Stimulated activated CD8-positive, alpha-beta memory T cell treated with anti-CD3 and anti-CD28 coated beads, Interleukin-4, amount 100 ng/mL, for 1 hour (primary cell): ENCODE measurements around the gene SLITRK3.

Source experiments
- DNase-seq, 2 donors: peaks; one replicate each; pipeline ENCODE4 v3.0.0-alpha.2; 2020; ENCODE audit warnings: low read depth in 2 of 2, low spot score in 1 of 2

The SLITRK3 gene, protein sequence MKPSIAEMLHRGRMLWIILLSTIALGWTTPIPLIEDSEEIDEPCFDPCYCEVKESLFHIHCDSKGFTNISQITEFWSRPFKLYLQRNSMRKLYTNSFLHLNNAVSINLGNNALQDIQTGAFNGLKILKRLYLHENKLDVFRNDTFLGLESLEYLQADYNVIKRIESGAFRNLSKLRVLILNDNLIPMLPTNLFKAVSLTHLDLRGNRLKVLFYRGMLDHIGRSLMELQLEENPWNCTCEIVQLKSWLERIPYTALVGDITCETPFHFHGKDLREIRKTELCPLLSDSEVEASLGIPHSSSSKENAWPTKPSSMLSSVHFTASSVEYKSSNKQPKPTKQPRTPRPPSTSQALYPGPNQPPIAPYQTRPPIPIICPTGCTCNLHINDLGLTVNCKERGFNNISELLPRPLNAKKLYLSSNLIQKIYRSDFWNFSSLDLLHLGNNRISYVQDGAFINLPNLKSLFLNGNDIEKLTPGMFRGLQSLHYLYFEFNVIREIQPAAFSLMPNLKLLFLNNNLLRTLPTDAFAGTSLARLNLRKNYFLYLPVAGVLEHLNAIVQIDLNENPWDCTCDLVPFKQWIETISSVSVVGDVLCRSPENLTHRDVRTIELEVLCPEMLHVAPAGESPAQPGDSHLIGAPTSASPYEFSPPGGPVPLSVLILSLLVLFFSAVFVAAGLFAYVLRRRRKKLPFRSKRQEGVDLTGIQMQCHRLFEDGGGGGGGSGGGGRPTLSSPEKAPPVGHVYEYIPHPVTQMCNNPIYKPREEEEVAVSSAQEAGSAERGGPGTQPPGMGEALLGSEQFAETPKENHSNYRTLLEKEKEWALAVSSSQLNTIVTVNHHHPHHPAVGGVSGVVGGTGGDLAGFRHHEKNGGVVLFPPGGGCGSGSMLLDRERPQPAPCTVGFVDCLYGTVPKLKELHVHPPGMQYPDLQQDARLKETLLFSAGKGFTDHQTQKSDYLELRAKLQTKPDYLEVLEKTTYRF

GRCh38 chr3:165195640-165196576 lies at the start of gene SLITRK3:
Gene SLITRK3 (minus strand): TSS chr3:165196384. CDS start chr3:165190830, 5,554 bp downstream.
- no peak for DNase-seq

DNA sequence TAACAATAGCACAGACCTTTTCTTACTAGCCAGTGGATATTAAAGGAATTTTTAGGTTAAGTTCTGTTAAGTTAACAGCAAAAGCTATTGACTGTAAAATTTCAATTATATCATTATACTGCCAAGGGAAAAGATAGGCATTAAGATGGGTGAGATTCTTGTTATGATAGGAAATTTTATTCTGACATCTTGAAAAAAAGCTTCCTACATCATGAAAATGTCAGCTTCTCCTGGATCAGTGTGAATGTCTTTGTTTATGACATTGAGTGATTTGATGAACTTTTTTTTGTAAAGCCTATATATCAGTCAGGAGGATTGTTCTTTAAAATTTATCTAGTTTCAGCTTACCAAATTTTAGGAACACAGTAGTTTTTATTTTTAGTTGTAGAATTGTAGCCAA lies 47.4 kb upstream of the SLITRK3 start:
- DNase-seq, result no peak

DNA sequence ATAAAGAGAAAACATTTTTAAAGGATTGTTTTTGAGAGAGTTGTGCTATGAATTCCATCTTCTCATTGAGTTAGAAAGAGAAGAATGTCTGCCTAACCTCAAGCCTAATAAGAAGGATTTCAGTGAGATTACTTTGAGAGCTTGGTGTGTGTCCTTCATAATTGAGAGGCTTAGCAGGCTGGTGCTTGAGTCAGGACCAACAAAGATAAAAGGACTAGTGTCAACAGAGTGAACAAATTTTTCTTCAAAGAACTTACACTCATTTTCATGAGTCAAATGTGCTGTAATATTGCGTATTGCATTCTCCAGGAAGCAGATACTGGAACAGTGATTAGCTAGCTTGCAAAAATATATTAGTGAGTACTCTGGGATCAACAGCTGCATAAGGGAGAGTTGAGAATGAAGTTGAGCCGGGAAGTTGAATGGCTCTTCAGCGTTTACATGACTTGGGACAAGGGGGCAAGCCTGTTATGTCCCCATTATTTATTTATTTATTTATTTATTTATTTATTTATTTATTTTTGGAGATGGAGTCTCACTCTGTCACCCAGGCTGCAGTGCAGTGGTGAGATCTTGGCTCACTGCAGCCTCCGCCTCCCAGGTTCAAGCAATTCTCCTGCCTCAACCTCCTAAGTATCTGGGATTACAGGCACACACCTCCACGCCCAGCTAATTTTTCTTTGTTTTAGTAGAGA lies 37.5 kb upstream of the SLITRK3 start:
- DNase-seq, result no peak

GRCh38 chr3:165225604-165226003 lies 29.4 kb upstream of the SLITRK3 start:
- no peak for DNase-seq

- DNase-seq, result no peak
Measured at GRCh38 chr3:165217739-165218138, 21.6 kb upstream of the SLITRK3 start.

GRCh38 chr3:165212580-165212979 lies 16.4 kb upstream of the SLITRK3 start:
- no peak for DNase-seq

DNA sequence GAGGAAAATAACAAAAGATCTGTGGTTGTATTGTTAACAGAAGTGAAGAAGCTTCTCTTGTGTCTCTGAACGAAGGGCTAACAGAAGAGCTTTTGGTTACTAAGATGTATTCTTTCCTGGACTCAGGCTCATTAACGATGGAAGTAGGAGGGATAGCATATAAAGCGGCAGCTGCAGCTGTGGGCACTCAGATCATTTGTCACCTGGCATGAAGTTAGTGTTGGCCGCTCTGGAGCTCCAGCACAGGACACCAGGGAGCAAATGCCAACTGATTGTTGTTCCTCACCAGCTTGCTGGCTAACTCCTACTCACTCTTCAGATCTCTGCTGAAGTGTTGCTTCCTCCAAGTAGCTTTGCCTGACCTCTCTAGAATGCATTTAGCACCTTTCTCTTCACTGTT lies 15.5 kb upstream of the SLITRK3 start:
- DNase-seq, result no peak

- DNase-seq, result no peak
Measured at GRCh38 chr3:165210727-165211126, 14.5 kb upstream of the SLITRK3 start.

DNA sequence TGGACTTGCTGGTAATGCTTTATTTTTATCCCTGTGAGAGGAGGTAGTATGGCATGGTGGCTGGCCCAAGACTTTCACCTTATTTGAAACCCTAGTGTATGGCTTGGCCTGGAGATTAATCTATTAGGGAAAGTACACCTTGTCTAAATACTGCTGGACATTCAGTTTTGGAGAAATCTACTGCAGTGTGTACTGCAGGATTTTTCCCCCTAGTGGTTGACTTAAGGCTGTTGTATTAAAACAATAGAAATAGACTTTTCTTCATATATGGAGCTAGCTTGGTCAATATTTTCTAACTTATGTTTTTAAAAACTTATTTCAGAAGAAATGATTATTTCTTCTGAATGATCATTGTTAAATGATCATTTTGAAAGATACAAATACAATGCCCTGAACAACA lies 13.9 kb upstream of the SLITRK3 start:
- DNase-seq, result no peak

GRCh38 chr3:165206454-165207266 lies 10.5 kb upstream of the SLITRK3 start:
- no peak for DNase-seq

DNA sequence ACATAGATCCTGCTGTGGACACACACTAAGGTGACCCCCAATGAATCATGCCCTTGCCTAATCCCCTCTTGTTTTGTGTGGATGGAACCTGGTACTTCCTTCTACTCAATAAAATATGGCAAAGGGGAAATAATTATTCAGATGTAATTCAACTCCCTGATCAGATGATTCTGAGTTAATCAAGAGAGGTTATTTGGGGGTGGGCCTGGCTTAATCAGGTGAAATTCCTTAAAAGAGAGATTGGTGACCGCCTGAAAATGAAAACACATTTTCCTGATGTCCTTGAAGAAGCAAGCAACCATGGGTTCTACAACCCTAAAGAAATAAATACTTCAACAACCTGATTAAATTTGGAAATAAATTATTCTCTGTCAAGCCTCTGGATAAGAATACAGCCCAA lies 8.3 kb upstream of the SLITRK3 start:
- DNase-seq, result no peak

DNA sequence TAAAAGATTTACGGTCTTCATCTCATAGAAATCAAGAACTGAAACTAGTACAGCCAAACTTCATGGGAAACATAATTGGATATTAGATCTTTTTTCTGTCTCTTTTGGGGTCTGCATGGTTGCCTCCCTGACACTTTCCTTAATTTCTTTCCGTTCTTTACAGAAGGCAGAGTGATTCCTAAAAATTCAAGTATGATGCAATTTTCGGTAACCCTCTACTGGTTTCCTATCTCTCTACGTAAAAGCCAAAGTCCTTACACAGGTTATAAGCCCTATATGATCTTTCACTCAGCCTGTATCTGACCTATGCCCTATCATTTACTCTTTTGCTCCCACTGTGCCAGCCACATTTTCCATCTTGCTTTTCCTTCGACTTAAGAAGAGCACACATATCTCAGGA lies 6.8 kb upstream of the SLITRK3 start:
- DNase-seq, result no peak

- DNase-seq, result no peak
Measured at GRCh38 chr3:165201964-165202363, 5.8 kb upstream of the SLITRK3 start.

GRCh38 chr3:165197481-165197800 lies 1.3 kb upstream of the SLITRK3 start:
- DNase-seq, result no peak

- DNase-seq, result no peak
Measured at GRCh38 chr3:165196577-165197480, 645 bp upstream of the SLITRK3 start.

DNA sequence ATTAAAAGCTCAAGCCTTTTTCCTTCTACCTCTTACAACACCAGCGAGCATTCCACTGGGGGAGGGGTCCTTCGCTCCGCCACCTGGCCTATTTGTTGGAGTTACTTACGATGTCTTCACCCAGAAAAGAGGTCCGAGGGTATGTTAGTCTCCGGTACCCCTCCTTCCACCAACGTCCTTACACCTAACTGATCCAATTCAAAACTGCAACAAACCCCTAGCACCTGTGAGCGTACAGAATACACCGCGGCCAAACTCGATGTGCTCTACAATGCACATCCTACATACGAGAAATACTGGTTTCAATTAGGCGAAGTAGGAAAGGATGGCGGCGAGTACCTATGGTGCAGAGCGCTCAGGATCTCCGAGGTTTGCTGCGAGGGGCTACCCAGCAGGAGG lies 944 bp downstream of the SLITRK3 start:
- no peak for DNase-seq

DNA sequence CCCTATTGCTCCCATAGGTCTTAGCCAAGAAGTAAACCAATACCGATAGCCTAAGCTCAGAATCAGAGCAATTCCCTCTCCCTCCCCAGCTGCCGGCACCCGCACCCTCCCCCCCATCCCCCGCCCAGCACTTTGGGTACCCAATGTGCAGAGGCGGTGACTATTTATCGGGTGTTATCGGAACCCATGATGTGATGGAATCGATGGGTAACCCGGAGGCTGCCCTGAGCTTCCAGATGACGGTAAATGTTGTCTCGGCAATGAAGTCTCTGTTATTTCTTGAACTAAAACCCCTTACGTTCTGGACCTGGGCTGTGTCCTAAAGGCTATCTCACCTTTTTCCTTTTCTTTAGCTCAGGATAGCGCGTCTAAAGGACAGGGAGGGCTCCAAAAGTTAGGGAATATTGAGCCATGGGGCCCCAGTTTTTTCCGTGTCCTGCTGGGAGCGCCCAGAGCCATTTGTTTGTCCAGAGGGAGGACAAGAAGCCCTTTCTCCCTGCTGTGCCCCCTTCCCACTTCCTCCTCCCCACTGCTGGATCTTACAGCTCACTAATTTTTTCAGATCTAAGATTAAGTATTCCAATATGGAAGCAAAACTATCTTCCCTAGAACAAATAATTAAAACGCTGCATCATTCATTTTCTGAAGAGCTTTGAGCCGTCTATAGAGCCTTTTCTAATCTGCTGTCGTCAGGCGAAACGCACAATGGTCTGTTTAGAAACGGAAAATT lies 1.5 kb downstream of the SLITRK3 start:
- no peak for DNase-seq
